COLO829 (cell line): ENCODE measurements around the gene METAP1.
"Not testable (repeated sequence)": the region's sequence is repeated elsewhere in the genome, so short reads cannot be mapped to it uniquely, and the experiment has no call there.

Source experiments
- DNase-seq: peaks from one replicate; pipeline ENCODE4 v3.0.0; 2012; ENCODE audit warnings: low spot score

Gene METAP1

DNA sequence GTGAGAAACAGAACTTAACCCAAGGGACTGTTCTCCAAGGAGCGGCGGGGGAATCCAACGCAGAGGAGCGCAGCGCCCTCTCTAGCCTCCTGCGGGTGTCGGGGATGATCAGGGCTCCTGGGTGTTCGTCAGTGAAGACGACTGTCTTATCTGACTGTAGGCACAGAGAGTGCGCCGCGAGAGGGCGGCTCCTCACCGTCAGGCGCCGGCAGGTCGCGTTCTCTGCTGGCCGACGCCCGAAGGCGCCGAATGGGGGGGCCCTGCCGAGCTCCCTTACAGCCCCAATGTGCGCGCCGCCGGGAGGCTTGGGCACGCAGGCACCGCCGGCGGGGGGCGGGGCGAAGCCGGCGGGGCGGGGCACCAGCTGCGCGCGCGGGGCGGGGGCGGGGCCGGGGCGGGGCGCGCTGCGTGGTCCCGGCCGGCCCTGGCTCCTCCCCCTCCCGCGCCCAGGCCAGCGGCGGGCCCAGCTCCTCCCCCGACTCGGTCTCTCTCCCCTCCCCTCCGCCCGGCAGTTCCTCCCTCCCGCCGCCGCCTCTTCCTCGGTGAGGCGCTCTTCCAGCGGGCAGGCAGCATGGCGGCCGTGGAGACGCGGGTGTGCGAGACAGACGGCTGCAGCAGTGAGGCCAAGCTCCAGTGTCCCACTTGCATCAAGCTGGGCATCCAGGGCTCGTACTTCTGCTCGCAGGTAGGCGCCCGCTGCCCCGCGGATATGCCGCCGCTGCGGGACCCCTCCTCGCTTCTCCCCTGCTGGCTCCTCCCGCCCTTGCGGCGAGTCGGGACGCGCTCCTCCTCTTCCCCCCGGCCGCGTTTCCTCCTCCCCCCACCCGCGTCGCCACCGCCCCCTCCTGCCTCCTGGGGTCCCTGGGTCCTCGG lies at the start of gene METAP1:
METAP1 (plus strand) TSS at position 539 of the 873 bp plus-strand sequence; CDS start at position 572, 33 bp downstream.
- peak; percentile 94 for DNase-seq

DNA sequence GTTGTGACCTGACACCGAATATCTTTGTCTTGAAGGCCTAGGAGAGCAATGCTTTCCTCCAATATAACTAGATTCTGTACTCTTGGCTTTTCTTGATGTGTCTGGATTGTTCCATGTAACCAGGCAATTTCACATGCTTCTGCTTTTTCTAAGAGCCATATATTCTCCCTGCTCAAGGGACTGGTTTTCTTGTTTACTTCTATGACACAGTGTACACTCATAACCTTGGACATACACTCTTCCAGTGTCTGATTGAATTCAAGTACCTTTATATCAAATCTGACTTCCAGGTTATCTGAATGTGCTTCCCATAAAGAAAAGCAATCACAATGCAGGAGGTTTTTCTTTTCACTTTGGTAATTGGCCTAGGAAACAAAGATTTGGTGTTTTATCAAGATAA lies 49.2 kb upstream of the METAP1 start:
- DNase-seq: no peak

DNA sequence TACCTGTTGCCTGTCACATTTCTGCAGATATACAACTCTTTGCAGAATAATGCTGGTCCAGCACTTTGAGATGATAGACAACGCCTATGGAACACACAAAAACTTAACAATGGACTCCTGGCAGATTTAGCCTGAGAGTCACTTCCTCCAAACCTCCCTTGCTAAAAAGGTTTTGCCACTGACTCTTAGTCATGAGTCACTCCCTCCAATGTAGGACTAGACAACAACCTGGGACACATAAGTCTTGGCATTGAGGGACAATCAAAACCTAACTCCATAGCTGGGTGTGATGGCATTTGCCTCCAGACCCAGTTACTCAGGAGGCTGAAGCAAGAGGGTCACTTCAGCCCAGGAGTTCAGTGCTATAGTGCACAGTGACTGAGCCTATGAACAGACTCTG lies 44.6 kb upstream of the METAP1 start:
- DNase-seq: no peak

DNA sequence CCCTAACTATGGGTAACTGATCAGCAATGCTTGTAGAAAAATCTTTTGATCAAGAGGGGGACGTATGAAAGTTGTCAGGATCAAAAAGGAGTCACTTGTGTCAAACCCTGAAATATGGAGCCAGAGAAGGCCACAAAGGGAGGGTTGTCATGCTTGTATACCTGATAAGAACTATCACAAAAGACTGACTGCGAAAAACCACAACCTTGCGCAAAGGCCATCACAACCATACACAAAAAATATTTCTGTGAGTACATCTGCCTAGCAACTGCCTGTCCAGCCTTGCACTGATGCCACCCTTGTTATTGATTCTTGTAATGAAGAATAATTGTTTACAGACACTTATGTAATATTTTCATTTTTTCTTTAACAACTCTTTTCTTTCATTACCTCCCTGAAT lies 43.8 kb upstream of the METAP1 start:
- DNase-seq: no peak

DNA sequence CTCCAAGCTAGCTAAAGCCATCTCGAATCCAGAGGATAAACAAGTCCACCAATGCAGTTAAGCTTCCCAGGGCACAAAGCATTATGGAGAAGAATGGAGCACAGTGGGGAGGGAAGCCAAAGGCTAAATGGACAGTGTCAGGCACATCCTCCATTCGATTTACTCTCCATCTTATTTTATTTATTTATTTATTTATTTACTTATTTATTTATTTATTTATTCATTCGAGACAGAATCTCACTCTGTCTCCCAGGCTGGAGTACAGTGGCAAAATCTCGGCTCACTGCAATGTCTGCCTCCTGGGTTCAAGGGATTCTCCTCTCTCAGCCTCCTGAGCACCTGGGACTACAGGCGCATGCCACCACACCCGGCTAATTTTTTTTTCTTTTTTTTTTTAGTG lies 40.3 kb upstream of the METAP1 start:
- DNase-seq: no peak

DNA sequence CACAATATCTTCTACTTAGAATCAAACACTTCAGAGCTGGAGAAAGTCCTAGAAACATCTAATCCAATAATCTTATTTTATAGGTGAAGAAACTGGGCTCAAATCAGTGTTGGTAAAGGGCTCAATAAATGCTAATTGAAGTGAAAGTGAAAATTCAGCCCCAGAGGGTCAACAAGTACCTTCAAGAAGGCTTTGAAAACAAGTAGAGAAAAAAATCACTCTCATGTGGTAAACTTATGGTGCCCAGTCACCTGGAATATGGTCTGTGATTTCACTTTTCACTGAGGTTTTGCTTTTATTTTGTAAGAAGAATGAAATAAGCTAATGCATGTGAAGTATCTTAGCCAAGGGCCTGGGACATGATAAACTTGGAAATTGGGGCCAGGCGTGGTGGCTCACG lies 37.5 kb upstream of the METAP1 start:
- DNase-seq: no peak

DNA sequence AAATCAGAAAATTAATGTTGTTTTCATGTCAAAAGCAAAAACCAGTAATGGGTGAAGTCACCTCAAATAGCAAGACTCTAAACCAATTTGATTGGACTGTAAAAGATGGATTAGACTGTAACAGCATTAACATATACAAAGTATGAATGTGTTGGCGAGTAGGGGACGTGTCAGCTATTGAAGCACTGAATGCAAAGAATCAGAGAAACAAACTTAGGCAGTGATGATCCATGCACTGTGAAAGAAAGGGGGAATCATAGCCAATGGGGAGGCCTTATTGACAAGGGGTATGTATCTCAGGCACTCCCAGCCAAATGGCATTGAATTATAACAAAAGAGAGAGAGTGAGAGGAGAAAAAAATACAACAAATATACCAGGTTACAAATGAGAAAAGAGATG lies 36.1 kb upstream of the METAP1 start:
- DNase-seq: no peak

DNA sequence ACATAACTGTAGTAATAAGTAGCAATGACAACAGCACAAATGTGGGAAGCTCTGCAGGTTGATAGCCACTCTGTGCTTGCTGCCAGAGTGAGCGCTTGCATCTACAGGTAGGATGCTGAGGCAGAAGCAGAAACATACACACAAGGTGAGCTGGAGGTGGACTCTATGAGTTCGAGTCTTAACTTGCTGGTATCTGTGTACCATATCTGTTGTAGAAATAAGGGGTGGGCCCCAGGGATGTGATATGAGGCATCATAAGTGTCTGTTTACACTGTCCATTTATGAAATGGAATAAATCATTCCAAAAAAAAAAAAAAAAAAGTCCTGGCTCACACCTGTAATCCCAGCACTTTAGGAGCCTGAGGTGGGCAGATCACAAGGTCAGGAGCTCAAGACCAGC lies 33.8 kb upstream of the METAP1 start:
- DNase-seq: no peak

DNA sequence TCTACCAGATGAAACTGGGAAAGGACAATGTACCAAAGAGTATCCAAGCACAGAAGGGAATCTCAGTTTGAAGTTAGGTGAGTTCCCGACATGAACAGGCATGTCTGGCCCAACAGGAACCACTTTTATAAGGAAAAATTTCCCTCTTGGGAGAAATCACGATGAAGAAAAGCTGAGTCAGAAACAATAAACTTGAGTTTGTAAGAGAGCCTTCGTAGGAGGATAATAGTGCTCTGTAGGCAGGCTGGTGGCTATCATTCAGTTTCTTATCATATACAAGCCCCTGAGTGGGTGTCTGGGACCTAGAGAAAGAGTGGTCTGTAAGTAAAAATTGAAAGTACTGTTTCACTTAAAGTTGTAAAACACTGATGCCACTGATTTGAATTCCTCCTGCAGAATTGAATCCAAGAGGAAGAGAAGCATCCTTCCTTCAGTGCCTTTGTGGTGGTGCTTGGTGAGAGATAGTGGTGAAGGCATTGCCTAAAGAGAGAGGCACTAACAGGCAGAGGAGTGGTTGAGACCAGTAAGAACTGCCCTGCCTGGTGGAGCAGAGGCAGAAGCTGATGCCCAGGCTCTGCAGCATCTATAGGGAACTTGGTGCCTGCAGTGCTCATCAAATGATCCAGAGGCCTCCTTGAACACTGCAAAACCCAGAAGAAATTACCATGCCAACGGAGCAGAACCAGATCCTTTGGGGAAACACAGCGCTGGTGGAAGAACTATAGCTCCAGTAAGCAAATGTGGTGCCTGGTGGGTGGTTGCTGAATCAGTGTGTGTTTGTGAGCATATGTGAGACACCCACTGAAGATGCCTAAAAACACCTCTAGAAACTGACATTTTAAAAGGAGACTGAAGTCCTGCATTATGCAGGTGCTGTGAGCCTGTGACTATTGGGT lies 31.7 kb upstream of the METAP1 start:
- peak; percentile 62 for DNase-seq

DNA sequence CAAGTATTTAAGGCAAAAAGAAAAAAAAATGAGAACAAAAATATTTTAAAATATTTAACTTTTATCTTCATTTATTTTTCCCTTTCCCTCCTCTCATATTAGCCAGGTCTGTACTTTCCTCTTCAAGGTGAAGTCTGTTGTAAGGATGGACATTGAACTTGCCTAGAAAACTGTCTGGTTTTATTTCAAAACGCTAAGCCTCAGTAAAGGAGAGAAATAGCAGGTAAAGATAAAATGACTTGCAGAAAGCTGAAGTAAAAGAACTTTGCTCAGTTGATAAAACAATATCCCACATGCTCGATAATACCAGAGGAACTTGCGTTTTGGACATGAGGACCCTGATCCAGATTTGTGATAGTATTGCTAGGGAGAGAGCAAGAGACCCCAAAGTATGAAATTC lies 28.6 kb upstream of the METAP1 start:
- DNase-seq: no peak

DNA sequence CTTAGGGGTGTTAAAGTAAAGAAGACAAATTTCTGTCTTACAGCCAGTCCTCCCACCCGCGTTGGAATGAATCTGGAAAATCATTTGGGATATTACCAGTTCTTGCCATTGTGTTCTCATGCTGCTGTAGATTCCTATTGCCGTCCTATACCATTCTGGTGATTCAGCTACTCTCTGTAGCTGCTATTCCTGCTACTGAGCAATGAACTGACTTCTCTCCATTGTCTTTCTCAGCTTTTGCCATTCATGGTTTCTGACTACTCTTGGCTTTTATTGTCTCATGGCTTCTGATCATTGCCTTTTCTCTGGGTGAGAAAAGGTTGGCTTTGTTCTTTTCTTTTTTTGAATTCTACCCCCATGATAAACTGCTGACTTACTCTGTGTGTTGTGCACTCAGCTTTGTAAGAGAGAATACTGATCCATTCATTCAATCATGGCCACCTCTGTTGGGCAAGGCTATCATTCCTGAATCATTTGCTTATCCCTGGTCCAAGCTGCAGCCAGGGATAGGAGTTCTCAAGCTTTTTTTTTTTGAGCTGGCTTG lies 27.7 kb upstream of the METAP1 start:
- no peak for DNase-seq

DNA sequence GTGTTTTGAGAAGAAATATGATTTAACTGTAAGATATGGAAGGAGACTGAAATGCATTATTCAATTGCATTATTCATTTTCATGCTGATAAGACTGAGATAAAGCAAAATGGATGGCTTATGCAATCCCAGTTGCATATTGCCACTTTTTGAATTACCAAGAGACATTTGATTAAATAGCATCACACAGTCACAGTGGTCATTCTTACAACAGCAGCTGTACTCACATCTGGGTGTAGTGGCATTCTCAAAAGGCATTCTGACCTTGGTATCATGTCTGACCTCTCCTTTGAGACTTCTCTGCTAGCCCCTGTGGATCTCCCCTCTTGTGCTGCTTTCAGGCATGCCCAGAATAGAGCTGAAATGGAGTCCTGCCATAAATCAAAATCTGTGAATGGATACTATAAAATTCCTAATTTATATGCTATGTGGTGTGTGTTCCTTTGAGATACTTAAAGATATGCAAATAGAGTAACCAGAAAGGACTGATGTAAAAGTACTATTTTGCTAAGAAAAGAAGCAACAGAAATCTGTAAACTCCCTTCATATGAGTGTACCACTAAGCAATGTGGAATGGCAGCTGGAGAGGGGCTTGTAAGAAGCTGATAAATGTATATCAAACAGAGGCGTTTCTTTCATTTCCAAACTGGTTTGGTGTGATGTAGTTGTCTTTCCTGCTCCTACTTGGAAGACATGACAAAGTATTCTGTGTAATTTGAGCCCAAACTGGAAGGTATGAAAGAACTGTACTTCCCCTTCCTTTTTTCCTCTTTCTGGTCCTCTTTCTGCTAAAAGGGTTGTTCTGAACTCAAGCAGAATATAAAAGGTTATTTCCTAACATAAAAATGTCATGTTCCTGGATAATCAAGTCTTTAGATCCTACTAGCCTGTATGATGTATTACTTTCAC lies 25.4 kb upstream of the METAP1 start:
- no peak for DNase-seq

DNA sequence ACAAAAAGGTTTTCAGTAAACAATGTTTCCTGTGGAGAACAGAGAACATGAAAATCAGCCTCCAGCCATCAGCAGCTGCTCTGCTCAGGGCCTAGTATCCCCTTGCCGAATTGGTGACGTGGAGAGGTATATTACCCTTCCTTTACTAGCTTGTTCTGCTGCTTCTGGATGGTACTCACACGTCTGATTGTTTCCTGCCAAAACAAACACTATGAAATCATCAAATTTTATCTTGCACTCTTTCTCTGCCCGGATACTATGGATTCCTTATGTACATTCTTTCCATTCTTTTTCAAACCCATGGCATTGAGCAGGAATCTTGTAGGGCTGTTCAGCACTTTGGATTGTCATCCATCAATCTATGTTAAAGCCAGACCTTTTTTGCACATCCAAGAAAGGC lies 18.8 kb upstream of the METAP1 start:
- DNase-seq: no peak

DNA sequence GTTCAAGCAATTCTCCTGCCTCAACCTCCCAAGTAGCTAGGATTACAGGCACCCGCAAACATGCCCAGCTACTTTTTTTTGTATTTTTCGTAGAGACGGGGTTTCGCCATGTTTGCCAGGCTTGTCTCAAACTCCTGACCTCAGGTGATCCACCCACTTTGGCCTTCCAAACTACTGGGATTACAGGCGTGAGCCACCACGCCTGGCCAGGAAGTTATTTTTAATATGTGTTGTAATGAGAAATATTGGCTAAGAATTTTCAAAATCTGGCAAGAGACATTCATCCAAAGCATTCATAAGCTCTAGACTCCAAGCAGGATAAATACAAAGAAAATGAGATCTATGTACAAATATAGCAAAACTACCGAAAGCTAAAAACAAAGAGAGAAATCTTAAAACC lies 18.0 kb upstream of the METAP1 start:
- DNase-seq: no peak

DNA sequence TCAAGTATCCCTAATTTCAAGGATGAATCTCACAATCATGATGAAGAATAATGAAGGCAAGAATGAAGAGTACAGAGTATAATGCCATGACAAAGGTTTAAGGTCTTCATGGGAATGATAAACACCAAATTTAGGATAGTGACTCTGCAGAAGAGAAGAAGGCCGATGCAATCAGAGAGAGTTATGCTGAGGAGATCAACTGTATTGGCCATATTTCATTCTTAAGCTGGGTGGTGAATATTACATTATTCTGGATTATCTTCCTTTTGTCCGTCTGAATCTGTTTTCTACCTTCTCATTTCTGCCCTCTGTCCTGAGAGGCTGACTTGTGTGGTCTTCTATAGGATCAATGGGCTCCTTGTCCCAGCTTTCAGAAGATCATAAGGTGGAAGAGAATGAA lies 7.8 kb upstream of the METAP1 start:
- DNase-seq: no peak

DNA sequence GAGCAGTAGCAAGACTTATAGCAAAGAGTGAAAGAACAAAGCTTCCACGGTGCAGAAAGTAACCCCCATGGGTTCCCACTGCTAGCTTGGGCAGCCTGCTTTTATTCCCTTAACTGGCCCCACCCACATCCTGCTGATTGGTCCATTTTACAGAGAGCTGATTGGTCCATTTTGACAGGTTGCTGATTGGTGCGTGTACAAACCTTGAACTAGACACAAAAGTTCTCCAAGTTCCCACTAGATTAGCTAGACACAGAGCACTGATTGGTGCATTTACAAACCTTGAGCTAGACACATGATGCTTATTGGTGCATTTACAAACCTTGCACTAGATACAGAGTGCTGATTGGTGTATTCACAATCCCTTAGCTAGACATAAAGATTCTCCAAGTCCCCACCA lies 2.7 kb upstream of the METAP1 start:
- not testable (repeated sequence) for DNase-seq

DNA sequence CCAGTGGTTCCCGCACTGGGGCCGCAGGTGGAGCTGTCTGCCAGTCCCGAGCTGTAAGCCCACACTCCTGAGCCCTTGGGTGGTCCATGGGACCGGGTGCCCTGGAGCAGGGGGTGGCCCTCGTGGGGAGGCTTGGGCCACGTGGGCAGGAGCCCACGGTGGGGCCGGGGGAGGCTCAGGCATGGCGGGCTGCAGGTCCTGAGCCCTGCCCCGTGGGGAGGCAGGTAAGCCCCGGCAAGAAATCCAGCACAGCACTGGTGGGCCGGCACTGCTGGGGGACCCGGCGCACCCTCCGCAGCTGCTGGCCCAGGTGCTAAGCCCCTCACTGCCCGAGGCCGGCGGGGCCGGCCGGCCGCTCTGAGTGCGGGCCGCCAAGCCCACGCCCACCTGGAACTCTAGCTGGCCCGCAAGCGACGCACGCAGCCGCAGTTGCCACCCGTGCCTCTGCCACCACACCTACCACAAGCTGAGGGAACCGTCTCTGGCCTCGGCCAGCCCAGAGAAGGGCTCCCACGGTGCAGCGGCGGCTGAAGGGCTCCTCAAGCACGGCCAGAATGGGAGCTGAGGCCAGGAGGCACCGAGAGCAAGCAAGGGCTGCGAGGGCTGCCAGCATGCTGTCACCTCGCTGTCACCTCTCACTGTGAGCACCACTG lies 2.0 kb upstream of the METAP1 start:
- no peak for DNase-seq

DNA sequence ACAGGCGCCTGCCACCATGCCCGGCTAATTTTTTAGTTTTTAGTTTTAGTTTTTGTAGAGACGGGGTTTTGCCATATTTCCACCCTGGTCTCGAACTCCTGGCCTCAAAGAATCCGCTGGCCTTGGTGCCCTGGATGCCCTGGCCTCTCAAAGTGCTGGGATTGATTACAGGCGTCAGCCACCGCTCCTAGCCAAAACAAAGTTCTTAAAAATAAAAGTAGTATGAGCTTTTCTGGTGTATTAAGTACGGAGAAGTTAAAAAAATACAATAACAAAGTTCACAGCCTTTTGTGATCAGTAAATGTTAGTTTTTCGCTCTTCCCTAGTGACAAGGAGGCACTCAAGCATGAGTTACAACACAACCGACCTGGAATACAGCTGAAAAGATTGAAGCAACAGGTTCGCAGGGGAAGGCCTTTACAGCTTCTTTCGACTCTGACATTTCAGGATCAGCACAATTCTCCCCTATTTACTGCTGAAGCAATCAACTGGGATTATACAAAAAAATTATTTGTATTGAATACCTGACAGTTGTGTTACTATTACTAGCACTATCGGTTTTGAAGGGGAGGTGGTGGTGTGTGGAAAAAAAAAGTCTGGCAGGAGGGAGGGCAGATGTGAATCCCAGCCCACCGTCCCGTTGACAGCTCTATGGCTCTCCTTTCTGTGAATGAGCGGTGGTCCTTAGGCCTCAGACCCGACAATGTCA lies 893 bp upstream of the METAP1 start:
- DNase-seq: no peak

DNA sequence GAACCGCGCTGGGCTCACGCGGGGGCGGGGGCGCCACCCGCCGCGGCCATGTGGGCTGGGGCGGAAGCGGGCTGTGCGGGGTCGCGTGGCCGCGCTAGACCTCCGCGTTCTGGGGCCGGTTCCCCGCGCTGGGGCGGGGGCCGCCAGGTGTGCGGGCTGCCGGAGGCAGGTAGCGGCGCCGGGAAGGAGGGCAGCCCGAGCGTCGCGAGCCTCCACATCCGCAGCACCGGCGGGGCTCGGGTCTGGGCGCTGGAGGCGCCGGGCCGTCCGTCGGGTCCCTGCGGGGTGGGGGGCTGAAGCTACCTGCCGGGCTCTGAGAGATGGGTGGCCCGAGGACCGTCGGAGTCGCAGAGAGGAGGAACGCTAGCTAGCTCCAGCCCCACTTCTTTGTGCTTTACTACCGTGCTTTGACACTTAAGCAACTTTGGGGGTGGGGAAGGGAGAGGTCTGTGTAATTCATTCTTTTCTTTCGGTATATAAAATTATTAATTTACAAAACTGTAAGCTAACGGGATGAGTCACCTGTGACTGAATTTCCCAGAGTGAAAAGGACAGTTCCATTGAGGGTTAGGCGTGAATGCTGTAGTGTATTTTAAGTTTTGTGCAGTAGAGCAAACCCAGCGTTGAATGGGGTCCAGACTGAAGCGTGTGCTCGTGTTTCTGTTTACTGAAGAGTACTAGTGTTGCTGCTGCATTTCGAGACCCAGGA lies 689 bp downstream of the METAP1 start:
- DNase-seq: peak; percentile 25

DNA sequence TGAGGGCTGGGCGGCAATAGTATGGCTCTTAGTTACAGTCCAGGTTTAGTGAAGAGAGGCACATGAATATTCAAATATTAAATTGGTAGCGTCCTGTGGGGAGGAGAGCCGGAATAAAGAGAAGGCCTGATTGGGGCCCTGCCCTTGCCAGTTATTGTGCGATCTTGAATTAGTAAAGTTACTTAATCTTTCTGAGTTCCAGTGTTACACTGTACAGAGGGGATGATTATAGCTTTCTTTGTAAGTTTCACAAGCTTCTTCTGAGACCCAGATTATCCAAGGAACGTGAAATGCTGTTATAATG lies 1.2 kb downstream of the METAP1 start:
- DNase-seq: no peak
